Muscle layer of colon (tissue), 2 donors: ENCODE measurements around the gene UBTD1.
A peak's percentile ranks its signal among the peaks of the same experiment; 100 is the strongest.

Experiments used
- H3K27ac ChIP-seq: one replicate; pipeline ENCODE4 v1.7.0; 2013; ENCODE audit warnings: low read depth, mild to moderate bottlenecking, low read length, moderate library complexity
- H3K27me3 ChIP-seq, 2 donors: one replicate each; pipeline ENCODE4 v1.7.0; 2013; ENCODE audit warnings: low read length in 2 of 2, mild to moderate bottlenecking in 2 of 2; ENCODE audit not compliant: insufficient read depth in 2 of 2, control insufficient read depth in 1 of 2
- H3K36me3 ChIP-seq: one replicate; pipeline ENCODE4 v1.7.0; 2013; ENCODE audit warnings: mild to moderate bottlenecking, low read length; ENCODE audit not compliant: insufficient read depth
- H3K4me1 ChIP-seq: one replicate; pipeline ENCODE4 v1.7.0; 2013; ENCODE audit warnings: mild to moderate bottlenecking, low read length; ENCODE audit not compliant: insufficient read depth
- H3K4me3 ChIP-seq, 2 donors: one replicate each; pipeline ENCODE4 v1.7.0; 2013; ENCODE audit warnings: low read length in 2 of 2, low read depth in 1 of 2, mild to moderate bottlenecking in 1 of 2, moderate library complexity in 1 of 2
- H3K9ac ChIP-seq: one replicate; pipeline ENCODE4 v1.7.0; 2013; ENCODE audit warnings: low read length
- H3K9me3 ChIP-seq: one replicate; pipeline ENCODE4 v1.7.0; 2013; ENCODE audit warnings: mild to moderate bottlenecking, low read length
- donor health status: abdominal sarcoma.
- donor health status: Adenocarcinoma of cecum.

The UBTD1 gene

GRCh38 chr10:97583476-97583875 lies 84.8 kb downstream of the UBTD1 start:
- no peak overlapping the region for H3K9ac ChIP-seq
- no peak overlapping the region for H3K4me3 ChIP-seq
- no peaks in the 10 kb centered on the region for H3K27me3 ChIP-seq
- H3K9me3 ChIP-seq: no peaks in the 10 kb centered on the region
- no peaks in the 10 kb centered on the region for H3K36me3 ChIP-seq
- H3K27ac ChIP-seq: no peak overlapping the region
- no peaks in the 10 kb centered on the region for H3K4me1 ChIP-seq

GRCh38 chr10:97584060-97584797 lies 85.5 kb downstream of the UBTD1 start, which contains the start of gene HOGA1:
Gene HOGA1, plus strand, starts transcription at chr10:97584389. Its CDS starts 315 bp downstream, at chr10:97584704.
- no peak within 1 kb of the TSS for H3K9ac ChIP-seq

GRCh38 chr10:97584798-97585438 lies 86.2 kb downstream of the UBTD1 start:
- H3K36me3 ChIP-seq: no peaks in the 10 kb centered on the region
- no peak overlapping the region for H3K9ac ChIP-seq
- H3K27me3 ChIP-seq: no peaks in the 10 kb centered on the region
- H3K4me3 ChIP-seq: no peak overlapping the region
- no peaks in the 10 kb centered on the region for H3K4me1 ChIP-seq
- H3K9me3 ChIP-seq: no peaks in the 10 kb centered on the region
- no peak overlapping the region for H3K27ac ChIP-seq

More at GRCh38 chr10:97584060-97584797, 85.5 kb downstream of the UBTD1 start, which contains the start of gene HOGA1:
- Histone ChIP-seq H3K36me3 (no peaks in the 10 kb centered on the region), H3K4me1 (no peaks in the 10 kb centered on the region), H3K27me3 (no peaks in the 10 kb centered on the region), H3K4me3 (no peak within 1 kb of the TSS), H3K27ac (no peak within 1 kb of the TSS), H3K9me3 (no peaks in the 10 kb centered on the region)

- Histone ChIP-seq H3K9me3 (no peaks in the 10 kb centered on the region), H3K9ac (no peak overlapping the region), H3K36me3 (no peaks in the 10 kb centered on the region), H3K27ac (no peak overlapping the region), H3K4me1 (no peaks in the 10 kb centered on the region), H3K4me3 (no peak overlapping the region), H3K27me3 (no peaks in the 10 kb centered on the region)
Observed at GRCh38 chr10:97585439-97585811, 86.7 kb downstream of the UBTD1 start.

- Histone ChIP-seq H3K27ac (no peak overlapping the region), H3K4me3 (no peak overlapping the region), H3K27me3 (no peaks in the 10 kb centered on the region), H3K4me1 (no peaks in the 10 kb centered on the region), H3K36me3 (no peaks in the 10 kb centered on the region), H3K9me3 (no peaks in the 10 kb centered on the region), H3K9ac (no peak overlapping the region)
Observed at GRCh38 chr10:97587183-97587582, 88.5 kb downstream of the UBTD1 start.

- Histone ChIP-seq H3K36me3 (no peaks in the 10 kb centered on the region), H3K27ac (no peak within 1 kb of the TSS), H3K9me3 (no peaks in the 10 kb centered on the region), H3K4me1 (no peaks in the 10 kb centered on the region), H3K9ac (no peak within 1 kb of the TSS), H3K27me3 (no peaks in the 10 kb centered on the region), H3K4me3 (no peak within 1 kb of the TSS)
Observed at GRCh38 chr10:97589479-97589878, 90.8 kb downstream of the UBTD1 start, which contains the start of gene C10orf62. Gene C10orf62, plus strand, starts transcription at chr10:97589721. Its CDS starts 177 bp downstream, at chr10:97589898.

- no peak overlapping the region for H3K9ac ChIP-seq
- no peaks in the 10 kb centered on the region for H3K36me3 ChIP-seq
- H3K4me1 ChIP-seq: no peaks in the 10 kb centered on the region
- no peaks in the 10 kb centered on the region for H3K9me3 ChIP-seq
- no peak overlapping the region for H3K4me3 ChIP-seq
- H3K27me3 ChIP-seq: no peaks in the 10 kb centered on the region
- no peak overlapping the region for H3K27ac ChIP-seq
Observed at GRCh38 chr10:97590082-97590747, 91.5 kb downstream of the UBTD1 start.

- H3K4me1 ChIP-seq: peaks cover 4% of the 10 kb centered on the region
- H3K4me3 ChIP-seq: no peak overlapping the region
- H3K27me3 ChIP-seq: no peaks in the 10 kb centered on the region
- no peak overlapping the region for H3K9ac ChIP-seq
- no peak overlapping the region for H3K27ac ChIP-seq
- no peaks in the 10 kb centered on the region for H3K36me3 ChIP-seq
- no peaks in the 10 kb centered on the region for H3K9me3 ChIP-seq
Observed at GRCh38 chr10:97590748-97591495, 92.2 kb downstream of the UBTD1 start.

GRCh38 chr10:97593421-97593820 lies 94.7 kb downstream of the UBTD1 start:
- Histone ChIP-seq H3K27ac (no peak overlapping the region), H3K4me3 (no peak overlapping the region)

GRCh38 chr10:97596101-97597082 lies 97.7 kb downstream of the UBTD1 start:
- no peaks in the 10 kb centered on the region for H3K36me3 ChIP-seq
- peaks cover 16% of the 10 kb centered on the region for H3K4me1 ChIP-seq
- no peak overlapping the region for H3K9ac ChIP-seq
- peak overlapping the region; percentile 10 for H3K27ac ChIP-seq
- H3K27me3 ChIP-seq: no peaks in the 10 kb centered on the region
- H3K9me3 ChIP-seq: no peaks in the 10 kb centered on the region
- H3K4me3 ChIP-seq: no peak overlapping the region

More at GRCh38 chr10:97593421-97593820, 94.7 kb downstream of the UBTD1 start:
- H3K4me1 ChIP-seq: peaks cover 16% of the 10 kb centered on the region
- no peak overlapping the region for H3K9ac ChIP-seq
- no peaks in the 10 kb centered on the region for H3K27me3 ChIP-seq
- H3K9me3 ChIP-seq: no peaks in the 10 kb centered on the region
- no peaks in the 10 kb centered on the region for H3K36me3 ChIP-seq
